IPS-11a (cell line): ENCODE measurements around the gene CLIP4.

Experiments used
- H3K4me3 ChIP-seq: one replicate; pipeline ENCODE4 v1.5.1; 2013; ENCODE audit warnings: low read depth, low read length, control low read depth

CLIP4 gene

GRCh38 chr2:29218071-29218470 lies 102.9 kb downstream of the CLIP4 start:
- H3K4me3 ChIP-seq: no peak overlapping the region

- H3K4me3 ChIP-seq: no peak overlapping the region
Observed at GRCh38 chr2:29218550-29219125, 103.4 kb downstream of the CLIP4 start.

- H3K4me3 ChIP-seq: no peak overlapping the region
Observed at GRCh38 chr2:29219374-29219773, 104.2 kb downstream of the CLIP4 start.

- H3K4me3 ChIP-seq: no peak overlapping the region
Observed at GRCh38 chr2:29220506-29221270, 105.5 kb downstream of the CLIP4 start.

GRCh38 chr2:29222381-29223179 lies 107.4 kb downstream of the CLIP4 start:
- H3K4me3 ChIP-seq: no peak overlapping the region

- H3K4me3 ChIP-seq: no peak overlapping the region
Observed at GRCh38 chr2:29223257-29223656, 108.0 kb downstream of the CLIP4 start.

GRCh38 chr2:29223851-29224692 lies 108.9 kb downstream of the CLIP4 start:
- no peak overlapping the region for H3K4me3 ChIP-seq

GRCh38 chr2:29224693-29225551 lies 109.7 kb downstream of the CLIP4 start:
- no peak overlapping the region for H3K4me3 ChIP-seq

- H3K4me3 ChIP-seq: no peak overlapping the region
Observed at GRCh38 chr2:29225814-29226213, 110.6 kb downstream of the CLIP4 start.

- no peak overlapping the region for H3K4me3 ChIP-seq
Observed at GRCh38 chr2:29226375-29226774, 111.2 kb downstream of the CLIP4 start.

GRCh38 chr2:29226808-29227207 lies 111.6 kb downstream of the CLIP4 start:
- no peak overlapping the region for H3K4me3 ChIP-seq

GRCh38 chr2:29227935-29228675 lies 112.9 kb downstream of the CLIP4 start:
- H3K4me3 ChIP-seq: no peak overlapping the region

- H3K4me3 ChIP-seq: no peak overlapping the region
Observed at GRCh38 chr2:29228947-29229346, 113.7 kb downstream of the CLIP4 start.

- no peak overlapping the region for H3K4me3 ChIP-seq
Observed at GRCh38 chr2:29229640-29230039, 114.4 kb downstream of the CLIP4 start.

GRCh38 chr2:29232041-29232440 lies 116.8 kb downstream of the CLIP4 start:
- H3K4me3 ChIP-seq: no peak overlapping the region

GRCh38 chr2:29233428-29233827 lies 118.2 kb downstream of the CLIP4 start:
- no peak overlapping the region for H3K4me3 ChIP-seq

GRCh38 chr2:29235411-29235810 lies 120.2 kb downstream of the CLIP4 start:
- no peak overlapping the region for H3K4me3 ChIP-seq

- no peak overlapping the region for H3K4me3 ChIP-seq
Observed at GRCh38 chr2:29236074-29236473, 120.9 kb downstream of the CLIP4 start.

- no peak overlapping the region for H3K4me3 ChIP-seq
Observed at GRCh38 chr2:29238497-29238896, 123.3 kb downstream of the CLIP4 start.
